Neutrophil (primary cell): ENCODE results near the gene PHYHD1.

ENCODE experiments used
- H3K27ac ChIP-seq: fragments of 200-600 bp; sonication (generic); 2 replicates; pipeline ENCODE4 v1.5.1; 2016; ENCODE audit warnings: mild to moderate bottlenecking, moderate library complexity
- H3K27me3 ChIP-seq: fragments of 200-600 bp; sonication (generic); 2 replicates; pipeline ENCODE4 v1.6.0; 2016; ENCODE audit warnings: mild to moderate bottlenecking
- H3K36me3 ChIP-seq: fragments of 200-600 bp; sonication (generic); 2 replicates; pipeline ENCODE4 v1.5.1; 2017
- H3K4me1 ChIP-seq, 2 experiments: fragments of 200-600 bp in 1 of 2; sonication (generic) in 1 of 2; 1 replicate in 1 of 2; 2 replicates in 1 of 2; pipeline versions ENCODE4 v1.5.1 to v1.6.1; 2013 to 2016; ENCODE audit warnings: low read depth in 1 of 2, low read length in 1 of 2, mild to moderate bottlenecking in 1 of 2, moderate library complexity in 1 of 2; ENCODE audit not compliant: control insufficient read depth in 1 of 2, insufficient read depth in 1 of 2
- H3K4me3 ChIP-seq, 2 experiments: fragments of 200-600 bp in 1 of 2; sonication (generic) in 1 of 2; 1 replicate in 1 of 2; 2 replicates in 1 of 2; pipeline ENCODE4 v1.5.1; 2013 to 2016; ENCODE audit warnings: low read depth in 1 of 2, low read length in 1 of 2, mild to moderate bottlenecking in 1 of 2, moderate library complexity in 1 of 2
- H3K9me3 ChIP-seq: fragments of 200-600 bp; sonication (generic); 2 replicates; pipeline ENCODE4 v1.5.1; 2016
- TF ChIP-seq, protein P1 (sequence below): fragments of 200-600 bp; sonication (generic); IDR thresholded peaks from 2 replicates; pipeline ENCODE4 v1.5.1; 2016; ENCODE audit warnings: antibody characterized with exemption

PHYHD1 gene

DNA sequence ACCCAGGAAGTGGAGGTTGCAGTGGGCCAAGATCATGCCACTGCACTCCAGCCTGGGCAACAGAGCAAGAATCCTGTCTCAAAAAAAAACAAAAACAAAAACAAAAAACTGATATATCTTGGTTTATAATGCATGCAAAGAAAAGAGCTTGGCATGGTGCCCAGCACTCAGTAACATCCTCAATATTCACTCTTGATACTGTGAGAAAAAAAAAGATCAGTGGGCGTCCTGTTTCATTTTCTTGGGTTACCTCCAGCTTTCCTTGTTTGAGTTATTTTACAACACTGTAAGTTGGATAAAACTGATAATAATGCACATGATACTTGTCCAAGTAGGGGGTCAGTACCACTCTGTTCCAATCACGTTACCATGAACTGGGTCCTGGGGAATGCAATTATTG is 7.8 kb downstream of the PHYHD1 start:
- no peaks in the 10 kb centered on the region for H3K4me1 ChIP-seq
- H3K27me3 ChIP-seq, result no peaks in the 10 kb centered on the region
- TF ChIP-seq, protein P1, sequence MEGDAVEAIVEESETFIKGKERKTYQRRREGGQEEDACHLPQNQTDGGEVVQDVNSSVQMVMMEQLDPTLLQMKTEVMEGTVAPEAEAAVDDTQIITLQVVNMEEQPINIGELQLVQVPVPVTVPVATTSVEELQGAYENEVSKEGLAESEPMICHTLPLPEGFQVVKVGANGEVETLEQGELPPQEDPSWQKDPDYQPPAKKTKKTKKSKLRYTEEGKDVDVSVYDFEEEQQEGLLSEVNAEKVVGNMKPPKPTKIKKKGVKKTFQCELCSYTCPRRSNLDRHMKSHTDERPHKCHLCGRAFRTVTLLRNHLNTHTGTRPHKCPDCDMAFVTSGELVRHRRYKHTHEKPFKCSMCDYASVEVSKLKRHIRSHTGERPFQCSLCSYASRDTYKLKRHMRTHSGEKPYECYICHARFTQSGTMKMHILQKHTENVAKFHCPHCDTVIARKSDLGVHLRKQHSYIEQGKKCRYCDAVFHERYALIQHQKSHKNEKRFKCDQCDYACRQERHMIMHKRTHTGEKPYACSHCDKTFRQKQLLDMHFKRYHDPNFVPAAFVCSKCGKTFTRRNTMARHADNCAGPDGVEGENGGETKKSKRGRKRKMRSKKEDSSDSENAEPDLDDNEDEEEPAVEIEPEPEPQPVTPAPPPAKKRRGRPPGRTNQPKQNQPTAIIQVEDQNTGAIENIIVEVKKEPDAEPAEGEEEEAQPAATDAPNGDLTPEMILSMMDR, result no peak
- no peaks in the 10 kb centered on the region for H3K9me3 ChIP-seq
- no peak overlapping the region for H3K4me3 ChIP-seq
- H3K36me3 ChIP-seq, result no peaks in the 10 kb centered on the region
- no peak overlapping the region for H3K27ac ChIP-seq

DNA sequence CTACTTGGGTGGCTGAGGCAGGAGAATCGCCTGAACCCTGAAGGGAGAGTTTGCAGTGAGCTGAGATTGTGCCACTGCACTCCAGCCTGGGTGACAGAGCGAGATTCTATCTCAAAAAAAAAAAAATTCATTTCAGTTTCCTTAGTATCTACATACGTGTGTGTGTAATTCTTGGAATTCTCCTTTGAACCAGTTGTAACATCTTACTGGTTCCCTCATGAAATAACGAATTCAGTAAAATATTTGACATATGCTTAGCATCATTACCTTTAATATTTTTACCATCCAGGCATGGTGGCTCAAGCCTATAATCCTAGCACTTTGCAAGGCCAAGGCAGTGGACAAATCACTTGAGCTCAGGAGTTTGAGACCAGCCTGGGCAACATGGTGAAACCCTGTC is 8.8 kb downstream of the PHYHD1 start:
- no peak overlapping the region for H3K27ac ChIP-seq
- no peaks in the 10 kb centered on the region for H3K4me1 ChIP-seq
- no peaks in the 10 kb centered on the region for H3K27me3 ChIP-seq
- H3K4me3 ChIP-seq, result no peak overlapping the region
- H3K36me3 ChIP-seq, result no peaks in the 10 kb centered on the region
- TF ChIP-seq, protein P1, result no peak
- no peaks in the 10 kb centered on the region for H3K9me3 ChIP-seq

DNA sequence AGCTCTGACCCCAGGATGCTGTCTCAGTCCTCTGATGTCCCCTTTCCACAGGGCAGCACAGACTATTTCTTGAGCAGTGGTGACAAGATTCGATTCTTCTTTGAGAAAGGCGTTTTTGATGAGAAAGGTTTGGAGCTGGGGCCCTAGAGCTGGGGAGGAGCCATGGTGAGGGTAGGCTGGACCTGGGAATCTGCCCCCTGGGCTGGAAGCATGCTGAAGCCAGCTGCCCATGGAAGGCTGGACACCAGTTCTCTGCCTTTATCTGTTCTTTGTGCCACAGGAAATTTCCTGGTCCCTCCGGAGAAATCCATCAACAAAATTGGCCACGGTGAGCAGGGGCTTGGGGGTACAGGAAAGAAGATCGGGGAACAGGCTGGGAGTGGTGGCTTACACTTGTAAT is 12.9 kb downstream of the PHYHD1 start:
- H3K4me1 ChIP-seq, result no peaks in the 10 kb centered on the region
- no peaks in the 10 kb centered on the region for H3K36me3 ChIP-seq
- TF ChIP-seq, protein P1, result no peak
- no peak overlapping the region for H3K4me3 ChIP-seq
- H3K9me3 ChIP-seq, result no peaks in the 10 kb centered on the region
- H3K27ac ChIP-seq, result no peak overlapping the region
- no peaks in the 10 kb centered on the region for H3K27me3 ChIP-seq

DNA sequence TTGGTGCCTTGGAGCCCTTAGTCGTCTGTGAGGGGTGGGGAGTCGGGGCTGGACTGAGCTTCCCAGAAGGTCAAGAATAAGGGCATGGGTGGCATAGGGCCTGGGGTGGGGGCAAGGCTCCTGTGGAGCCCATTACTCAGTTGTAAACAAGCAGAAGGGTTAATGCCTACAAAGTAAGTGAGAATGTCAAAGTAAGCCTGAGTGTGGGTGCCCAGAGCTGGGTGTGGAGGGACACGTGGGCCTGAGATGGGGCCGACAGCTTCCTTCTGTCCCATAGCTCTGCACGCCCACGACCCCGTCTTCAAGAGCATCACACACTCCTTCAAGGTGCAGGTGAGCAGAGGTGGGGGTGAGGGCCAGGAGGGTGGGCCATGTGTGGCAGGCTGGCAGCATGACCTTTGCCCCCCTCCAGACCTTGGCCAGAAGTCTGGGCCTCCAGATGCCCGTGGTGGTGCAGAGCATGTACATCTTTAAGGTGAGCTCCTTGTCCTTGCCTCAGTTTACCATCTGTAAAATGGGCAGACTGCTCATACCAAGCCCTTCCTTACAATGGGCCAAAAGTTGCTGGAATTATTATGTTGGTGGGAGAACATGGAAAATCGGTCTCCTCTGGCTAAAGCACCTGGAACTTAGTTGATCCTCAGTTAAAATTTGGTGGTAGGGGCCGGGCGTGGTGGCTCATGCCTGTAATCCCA is 15.5 kb downstream of the PHYHD1 start:
- H3K36me3 ChIP-seq, result no peaks in the 10 kb centered on the region
- TF ChIP-seq, protein P1, result no peak
- no peak overlapping the region for H3K27ac ChIP-seq
- H3K9me3 ChIP-seq, result no peaks in the 10 kb centered on the region
- no peak overlapping the region for H3K4me3 ChIP-seq
- H3K27me3 ChIP-seq, result no peaks in the 10 kb centered on the region
- H3K4me1 ChIP-seq, result no peaks in the 10 kb centered on the region

DNA sequence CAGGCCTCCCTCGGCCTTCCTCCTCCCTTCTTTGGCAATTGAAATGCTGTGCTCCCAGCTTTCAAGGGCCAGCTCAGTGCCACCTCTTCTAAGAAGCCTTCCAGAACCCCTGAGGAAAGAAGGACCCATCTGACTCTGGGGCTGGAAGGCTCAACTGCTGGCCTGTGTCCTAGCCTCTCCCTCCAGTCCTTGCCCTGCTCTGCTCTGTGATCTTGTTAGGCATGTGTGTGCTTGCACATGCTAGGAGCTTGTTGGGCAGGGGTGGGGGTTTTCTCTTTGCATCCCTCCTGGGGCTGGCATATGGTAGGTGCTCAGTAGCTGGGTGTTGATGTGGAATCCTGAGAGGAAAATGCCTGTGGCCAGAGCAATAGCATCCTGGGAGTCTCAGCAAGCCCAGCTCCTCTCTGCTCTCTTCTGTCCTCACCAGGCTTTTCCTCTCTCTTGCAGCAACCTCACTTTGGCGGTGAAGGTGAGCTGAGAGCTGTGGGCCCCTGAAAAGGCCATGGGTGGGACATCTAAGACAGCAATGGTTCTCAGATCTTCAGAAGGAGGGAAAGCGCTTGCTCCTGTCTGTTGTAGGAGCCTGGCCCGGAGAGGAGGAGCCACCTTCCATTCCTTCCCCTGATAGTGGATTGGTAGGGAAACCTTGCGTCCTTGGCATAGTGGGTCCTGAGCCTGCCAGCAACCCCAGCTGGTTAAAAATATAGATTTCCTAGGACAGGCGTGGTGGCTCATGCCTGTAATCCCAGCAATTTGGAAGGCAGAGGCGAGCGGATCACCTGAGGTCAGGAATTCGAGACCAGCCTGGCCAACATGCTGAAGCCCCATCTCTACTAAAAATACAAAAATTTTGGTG is 16.8 kb downstream of the PHYHD1 start:
- Histone ChIP-seq H3K27ac (no peak overlapping the region), H3K4me3 (no peak overlapping the region), H3K36me3 (no peaks in the 10 kb centered on the region), H3K9me3 (no peaks in the 10 kb centered on the region), H3K27me3 (no peaks in the 10 kb centered on the region), H3K4me1 (no peaks in the 10 kb centered on the region)
- TF ChIP-seq, protein P1, result no peak
